A204.1 (cell line): ENCODE measurements around the gene PES1.
"Not testable (repeated sequence)": the region's sequence is repeated elsewhere in the genome, so short reads cannot be mapped to it uniquely, and the experiment has no call there.

ENCODE experiments used
- FAIRE-seq: peaks from 2 replicates; lab custom pipeline; 2012; peaks lifted over from hg19 to GRCh38; lab: Jason Lieb, UNC

The PES1 gene

DNA sequence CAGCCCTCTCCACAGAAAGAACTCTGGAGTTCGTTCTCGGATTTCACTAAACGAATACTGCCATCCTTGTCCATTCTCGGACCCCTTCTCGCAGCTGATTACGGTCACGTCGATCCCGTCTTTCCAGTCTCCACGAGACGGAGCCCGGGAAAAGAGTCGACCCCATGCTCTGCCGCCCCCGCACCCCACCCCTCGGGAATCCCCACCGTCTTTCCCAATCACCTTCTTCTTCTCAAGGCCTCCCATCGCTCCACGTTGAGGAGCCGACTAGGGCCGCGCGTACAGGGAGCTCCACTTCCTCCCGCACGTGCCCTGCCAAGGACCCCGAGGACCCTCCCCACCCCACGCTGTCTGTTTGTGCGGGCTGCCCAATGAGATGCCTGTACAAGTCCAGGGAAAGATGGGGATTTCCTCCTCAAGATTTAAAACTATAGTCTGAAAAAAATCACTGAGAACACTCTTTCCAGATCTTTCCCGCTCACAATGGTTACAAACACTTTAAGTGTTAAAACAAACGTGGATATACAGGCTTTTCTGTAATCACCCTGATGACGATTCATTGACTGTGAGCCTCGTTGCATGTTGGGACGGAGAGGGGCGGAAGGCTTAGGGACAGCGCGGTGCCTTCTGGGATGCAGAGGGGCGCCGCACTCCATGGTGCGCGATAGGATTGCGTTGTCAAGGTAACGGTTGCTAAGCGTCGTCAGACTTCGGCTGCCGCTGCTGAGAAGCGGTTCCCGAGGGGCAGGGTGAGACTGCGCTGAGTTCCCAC, at the start of gene PES1:
Gene PES1 (minus strand): TSS at position 323 of the 772 bp plus-strand sequence. CDS start 77 bp downstream, at position 246.
- peak; percentile 98 for FAIRE-seq

DNA sequence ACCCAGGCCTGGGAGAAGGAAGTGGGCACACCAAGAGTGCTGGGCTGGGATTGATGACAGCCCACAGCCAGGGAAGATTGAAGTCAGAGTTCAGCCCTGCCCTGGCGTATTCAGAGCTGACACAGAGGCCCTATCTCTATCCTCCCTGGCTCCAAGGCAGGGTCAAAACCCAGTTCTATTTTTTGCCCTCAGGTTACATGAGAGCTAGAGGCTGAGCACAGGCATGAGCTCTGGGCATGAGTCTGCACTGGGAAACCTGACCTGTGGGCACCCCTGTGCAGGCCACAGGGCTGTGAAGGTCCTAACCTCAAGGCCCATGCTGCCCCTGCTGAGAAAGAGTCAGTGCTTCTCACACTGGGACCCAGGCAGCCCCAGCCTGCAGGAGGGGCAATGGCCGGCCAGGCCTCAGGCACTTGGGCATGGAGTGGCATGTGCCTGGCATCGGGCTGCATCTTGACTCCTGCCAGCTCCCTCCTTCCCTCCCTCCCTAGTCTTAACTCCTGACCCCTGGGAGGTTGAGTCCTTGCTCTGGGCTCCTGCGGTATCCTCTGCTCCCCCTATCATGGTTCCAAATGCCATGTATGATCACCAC, 49.2 kb upstream of the PES1 start:
- FAIRE-seq, result no peak

DNA sequence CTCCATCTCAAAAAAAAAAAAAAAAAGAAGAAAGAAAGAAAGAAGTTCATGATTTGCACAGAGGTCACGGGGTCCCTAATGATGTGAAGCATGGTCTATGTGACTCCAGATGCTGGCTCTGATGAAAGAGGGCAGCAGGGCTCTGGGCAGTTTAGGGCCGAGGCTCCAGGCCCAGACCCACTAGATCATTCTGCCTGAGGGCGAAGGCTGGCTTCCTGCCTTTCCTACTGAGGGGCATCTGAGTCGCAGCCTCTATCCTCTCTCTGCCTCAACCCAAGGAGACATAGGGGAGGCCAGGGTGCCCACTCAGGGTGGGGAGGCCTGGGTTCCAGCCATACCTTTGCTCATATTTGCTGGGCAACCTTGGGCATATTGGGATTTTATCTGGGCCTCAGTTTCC, 48.7 kb upstream of the PES1 start:
- no peak for FAIRE-seq

DNA sequence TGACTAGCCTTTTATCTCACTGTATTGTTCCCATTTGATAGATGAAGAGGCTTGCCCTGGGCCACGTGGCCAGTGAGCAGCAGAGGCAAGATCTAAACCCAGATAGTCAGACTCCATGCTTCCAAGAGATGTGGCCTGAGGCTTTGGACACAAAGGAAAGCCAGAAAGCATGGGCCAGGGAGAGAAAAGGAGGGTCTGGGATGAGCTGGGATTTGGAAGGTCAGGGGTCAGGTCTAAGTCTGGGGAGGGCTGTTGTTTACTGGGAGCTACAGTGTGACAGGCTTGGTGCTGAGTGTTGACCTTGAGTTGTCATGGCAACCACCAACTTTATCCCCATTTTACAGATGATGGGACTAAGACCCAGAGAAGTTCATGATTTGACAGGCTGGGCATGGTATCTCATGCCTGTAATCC, 46.0 kb upstream of the PES1 start:
- no peak for FAIRE-seq

DNA sequence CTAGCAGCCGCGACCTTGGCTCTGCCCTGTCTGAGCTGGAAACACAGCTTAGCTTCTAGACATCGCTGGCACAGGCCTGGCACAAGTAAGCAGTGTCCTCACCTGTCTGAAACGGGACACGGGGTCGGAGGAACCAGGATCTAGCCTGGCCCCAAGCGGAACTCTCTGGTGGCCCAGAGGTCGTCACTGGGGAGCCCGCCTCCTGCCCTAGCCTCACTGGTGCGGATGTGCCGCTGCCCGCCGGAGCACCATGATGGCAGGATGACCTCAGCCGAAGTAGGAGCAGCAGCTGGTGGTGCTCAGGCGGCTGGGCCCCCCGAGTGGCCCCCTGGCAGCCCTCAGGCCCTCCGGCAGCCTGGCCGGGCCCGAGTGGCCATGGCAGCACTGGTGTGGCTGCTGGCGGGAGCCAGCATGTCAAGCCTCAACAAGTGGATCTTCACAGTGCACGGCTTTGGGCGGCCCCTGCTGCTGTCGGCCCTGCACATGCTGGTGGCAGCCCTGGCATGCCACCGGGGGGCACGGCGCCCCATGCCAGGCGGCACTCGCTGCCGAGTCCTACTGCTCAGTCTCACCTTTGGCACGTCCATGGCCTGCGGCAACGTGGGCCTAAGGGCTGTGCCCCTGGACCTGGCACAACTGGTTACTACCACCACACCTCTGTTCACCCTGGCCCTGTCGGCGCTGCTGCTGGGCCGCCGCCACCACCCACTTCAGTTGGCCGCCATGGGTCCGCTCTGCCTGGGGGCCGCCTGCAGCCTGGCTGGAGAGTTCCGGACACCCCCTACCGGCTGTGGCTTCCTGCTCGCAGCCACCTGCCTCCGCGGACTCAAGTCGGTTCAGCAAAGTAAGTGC, 44.7 kb upstream of the PES1 start:
- FAIRE-seq, result no peak

DNA sequence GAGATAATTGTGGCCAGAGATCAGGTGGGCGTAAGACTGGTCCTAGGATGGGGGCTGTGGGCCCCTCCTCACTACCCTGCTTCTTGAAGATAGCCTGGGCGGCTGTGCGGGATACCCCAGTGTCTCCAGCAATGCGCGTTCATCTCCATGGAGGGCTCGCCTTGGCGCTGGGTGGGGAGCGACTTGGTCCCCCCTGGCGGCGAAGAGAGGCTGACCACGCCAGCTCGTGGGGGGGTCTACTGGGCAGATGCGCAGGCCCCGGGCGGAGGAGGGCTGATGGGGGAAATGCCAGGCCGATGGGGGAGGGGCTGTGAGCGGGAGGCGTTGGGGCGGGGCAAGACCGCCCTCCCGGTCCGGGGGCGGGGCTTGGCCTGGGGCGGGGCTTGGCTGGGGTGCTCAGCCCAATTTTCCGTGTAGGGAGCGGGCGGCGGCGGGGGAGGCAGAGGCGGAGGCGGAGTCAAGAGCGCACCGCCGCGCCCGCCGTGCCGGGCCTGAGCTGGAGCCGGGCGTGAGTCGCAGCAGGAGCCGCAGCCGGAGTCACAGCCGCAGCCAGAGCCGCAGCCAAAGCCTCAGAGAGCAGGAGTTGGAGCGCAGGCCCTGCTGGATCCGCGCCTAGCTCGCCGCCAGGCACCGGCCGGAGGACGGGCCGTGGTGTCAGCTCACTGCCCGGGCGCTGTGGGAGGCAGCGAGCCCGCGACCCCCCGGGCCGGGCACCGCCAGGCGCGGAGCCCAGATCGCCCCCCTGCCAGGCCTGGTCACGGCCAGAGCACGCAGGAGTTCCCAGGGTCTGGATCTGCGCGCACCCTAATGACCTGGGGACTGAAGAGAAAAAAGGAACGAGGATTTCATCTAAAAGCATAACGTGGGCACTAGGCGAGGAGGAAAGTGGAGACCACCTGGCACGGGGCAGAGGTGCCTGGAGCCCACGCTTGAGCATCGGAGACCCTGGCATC, 43.8 kb upstream of the PES1 start, which contains the start of gene SLC35E4:
Gene SLC35E4 (plus strand): TSS at position 509 of the 953 bp plus-strand sequence. CDS start 670 bp downstream, outside the sequence.
- FAIRE-seq, result no peak

DNA sequence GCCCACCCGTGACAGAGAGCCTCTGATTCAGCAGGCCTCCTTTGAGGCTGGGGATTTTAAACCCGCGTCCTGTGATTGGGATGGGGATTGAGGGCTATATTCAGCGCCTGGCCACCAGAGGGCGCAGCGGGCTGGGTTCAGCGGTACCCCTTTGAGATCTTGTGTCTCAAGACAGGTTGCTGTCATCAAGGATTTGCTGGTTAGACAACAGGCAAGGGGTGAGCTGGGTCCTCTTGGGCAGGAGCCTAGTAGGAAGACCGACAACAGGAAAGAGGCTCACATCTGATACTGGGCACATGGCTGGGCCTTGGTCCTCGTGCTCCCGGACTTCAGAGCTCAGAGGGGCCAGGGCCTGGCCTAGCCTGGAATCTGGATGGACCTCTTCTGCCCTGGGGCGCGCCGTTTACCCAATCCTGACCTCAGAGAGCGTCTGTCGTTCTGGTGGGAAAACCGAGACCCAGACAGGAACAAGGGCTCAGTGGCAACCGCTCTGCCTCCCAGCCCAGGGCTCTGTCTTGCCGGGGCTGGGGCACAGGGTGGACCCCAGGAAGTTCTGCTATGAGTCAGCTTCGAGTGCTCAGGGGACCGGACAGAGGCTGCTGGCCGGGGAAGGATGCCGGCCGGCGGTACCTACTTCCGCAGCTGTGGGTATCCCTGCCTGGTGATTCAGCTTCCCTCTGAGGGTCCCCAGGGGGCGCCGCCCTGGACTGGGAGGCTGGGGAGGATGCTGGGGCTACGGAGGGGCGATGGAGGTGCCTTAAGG, 42.9 kb upstream of the PES1 start:
- FAIRE-seq, result no peak

DNA sequence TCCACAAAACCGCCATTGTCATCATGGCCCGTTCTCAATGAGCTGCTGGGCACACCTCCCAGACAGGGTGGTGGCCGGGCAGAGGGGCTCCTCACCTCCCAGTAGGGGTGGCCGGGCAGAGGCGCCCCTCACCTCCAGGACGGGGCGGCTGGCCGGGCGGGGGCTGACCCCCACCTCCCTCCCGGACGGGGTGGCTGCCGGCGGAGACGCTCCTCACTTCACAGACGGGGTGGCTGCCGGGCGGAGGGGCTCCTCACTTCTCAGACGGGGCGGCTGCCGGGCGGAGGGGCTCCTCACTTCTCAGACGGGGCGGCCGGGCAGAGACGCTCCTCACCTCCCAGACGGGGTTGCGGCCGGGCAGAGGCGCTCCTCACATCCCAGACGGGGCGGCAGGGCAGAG, 39.8 kb upstream of the PES1 start:
- not testable (repeated sequence) for FAIRE-seq

DNA sequence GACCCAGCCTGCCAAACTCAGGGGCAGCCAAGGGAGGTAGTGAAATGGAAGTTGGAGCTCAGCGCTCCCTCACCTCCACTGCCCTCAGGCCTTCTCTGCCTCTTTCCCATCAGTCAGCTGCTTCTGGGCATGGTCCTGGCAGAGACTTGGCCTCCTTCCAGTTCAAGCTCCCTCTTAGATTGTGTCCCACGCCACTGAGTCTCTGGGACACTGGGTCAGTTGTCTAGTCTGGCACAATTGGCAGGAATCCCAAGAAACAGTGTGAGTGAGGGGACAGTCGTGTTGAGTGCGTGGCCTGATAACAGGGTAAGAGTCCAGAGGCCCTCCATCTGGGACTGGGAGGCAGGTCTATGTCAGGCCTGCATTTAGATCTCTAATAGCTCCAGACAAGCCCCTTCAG, 36.8 kb upstream of the PES1 start:
- no peak for FAIRE-seq

DNA sequence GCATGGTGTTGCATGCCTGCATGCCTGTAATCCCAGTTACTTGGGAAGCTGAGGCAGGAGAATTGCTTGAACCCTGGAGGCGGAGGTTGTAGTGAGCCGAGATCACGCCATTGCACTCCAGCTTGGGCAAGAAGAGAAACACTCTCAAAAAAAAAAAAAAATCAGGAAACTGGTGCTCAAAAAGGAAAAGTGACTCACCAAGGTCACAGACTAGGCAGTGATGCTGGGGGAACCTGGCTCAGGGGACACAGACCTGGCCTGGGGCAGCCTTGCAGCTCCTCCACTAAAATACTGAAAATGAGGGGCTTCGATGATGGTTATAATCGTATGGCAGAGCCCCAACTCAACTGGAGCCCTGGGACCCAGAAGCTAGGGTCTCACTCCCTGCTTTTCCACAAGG, 35.8 kb upstream of the PES1 start:
- no peak for FAIRE-seq

DNA sequence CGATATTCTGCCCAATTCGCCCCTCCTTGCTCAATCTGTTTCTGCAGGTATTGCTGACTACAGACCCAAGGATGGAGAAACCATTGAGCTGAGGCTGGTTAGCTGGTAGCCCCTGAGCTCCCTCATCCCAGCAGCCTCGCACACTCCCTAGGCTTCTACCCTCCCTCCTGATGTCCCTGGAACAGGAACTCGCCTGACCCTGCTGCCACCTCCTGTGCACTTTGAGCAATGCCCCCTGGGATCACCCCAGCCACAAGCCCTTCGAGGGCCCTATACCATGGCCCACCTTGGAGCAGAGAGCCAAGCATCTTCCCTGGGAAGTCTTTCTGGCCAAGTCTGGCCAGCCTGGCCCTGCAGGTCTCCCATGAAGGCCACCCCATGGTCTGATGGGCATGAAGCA, 34.7 kb upstream of the PES1 start:
- no peak for FAIRE-seq

DNA sequence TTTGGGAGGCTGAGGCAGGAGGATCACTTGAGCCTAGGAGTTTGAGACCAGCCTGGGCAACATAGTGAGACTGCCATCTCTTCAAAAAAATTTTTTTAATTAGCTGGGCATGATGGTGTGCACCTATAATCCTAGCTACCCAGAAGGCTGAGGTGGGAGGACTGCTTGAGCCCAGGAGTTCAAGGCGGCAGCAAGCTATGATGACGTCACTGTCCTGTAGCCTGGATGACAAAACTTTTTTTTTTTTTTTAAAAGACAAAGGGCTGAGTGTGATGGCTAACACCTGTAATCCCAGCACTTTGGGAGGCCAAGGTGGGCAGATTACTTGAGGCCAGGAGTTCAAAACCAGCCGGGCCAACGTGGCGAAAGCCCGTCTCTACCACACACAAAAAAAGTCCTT, 28.2 kb upstream of the PES1 start:
- FAIRE-seq, result not testable (repeated sequence)

DNA sequence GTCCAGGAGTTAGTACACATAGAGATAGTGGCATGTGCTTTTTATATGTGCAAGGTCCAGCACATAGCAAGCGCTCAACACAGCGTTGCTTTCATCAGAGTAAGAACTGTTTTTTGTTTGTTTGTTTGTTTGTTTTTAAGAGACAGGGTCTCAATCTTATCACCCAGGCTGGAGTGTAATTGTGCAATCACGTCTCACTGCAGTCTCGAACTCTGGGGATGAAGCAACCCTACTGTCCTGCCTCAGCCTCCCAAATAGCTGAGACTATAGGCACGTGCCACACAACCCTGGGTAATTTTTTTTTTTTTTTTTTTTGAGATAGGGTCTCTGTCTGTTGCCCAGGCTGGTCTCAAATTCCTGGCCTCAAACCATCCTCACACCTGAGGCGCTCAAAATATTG, 26.1 kb upstream of the PES1 start:
- no peak for FAIRE-seq

DNA sequence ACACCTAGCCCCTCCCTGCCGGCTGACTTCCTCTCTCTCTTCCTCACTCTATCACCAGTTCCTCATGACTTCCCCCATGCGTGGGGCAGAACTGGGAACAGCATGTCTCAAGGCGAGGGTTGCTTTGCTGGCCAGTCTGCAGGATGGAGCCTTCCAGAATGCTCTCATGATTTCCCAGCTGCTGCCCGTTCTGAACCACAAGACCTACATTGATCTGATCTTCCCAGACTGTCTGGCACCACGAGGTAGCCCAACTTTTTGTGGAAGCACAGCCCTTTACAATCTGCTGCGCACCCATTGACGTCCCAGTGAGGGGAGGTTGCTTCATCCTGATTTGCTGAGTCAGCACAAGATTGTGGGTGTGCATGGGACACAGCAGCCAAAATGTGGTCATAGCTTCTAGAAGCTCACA, 23.8 kb upstream of the PES1 start:
- FAIRE-seq, result no peak

DNA sequence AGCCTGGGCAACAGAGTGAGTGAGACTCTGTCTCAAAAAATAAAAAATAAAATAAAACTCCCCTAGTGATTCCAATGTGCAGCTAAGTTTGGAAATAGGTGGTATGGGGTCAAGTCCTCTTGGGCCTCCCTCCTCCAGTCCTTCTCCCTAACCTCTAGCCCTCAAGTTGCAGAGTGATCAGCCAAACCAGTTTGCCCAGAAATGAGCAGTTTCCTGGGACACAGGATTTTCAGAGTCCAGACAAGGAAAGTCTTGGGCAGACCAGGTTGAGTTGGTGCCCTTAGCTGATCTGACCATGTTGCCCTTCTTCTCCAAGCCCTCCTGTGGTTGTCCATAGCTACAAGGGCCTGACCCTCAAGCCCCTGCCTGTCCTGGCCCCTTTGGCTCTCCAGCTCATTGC, 23.2 kb upstream of the PES1 start:
- FAIRE-seq, result no peak

DNA sequence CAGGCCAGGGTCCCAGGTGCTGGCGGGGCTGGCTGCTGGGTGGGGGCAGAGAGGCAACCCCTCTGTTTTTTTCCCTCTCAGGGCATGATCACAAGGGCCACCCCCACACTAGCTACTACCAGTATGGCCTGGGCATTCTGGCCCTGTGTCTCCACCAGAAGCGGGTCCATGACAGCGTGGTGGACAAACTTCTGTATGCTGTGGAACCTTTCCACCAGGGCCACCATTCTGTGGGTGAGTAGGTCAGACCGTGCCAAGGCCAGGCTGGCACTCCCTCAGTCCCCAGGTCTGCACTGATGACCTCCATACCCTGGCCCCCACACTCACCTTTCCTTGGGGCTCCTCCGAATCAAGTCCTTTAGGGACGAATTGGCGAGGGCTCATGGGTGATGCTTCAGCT, 22.6 kb upstream of the PES1 start:
- no peak for FAIRE-seq

DNA sequence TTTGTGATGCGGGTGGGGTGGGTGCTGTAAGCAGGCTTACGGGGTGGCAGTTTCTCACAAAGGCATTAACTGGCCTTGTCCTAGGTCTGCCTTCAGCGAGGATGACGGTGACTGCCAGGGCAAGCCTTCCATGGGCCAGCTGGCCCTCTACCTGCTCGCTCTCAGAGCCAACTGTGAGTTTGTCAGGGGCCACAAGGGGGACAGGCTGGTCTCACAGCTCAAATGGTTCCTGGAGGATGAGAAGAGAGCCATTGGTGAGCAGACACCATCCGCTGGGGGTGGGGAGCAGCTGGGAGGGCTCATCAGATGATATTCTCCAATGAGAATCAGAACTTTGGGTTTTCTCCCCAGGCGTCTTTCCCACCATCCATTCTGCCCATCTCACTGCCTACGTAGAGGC, 21.1 kb upstream of the PES1 start:
- FAIRE-seq, result no peak

DNA sequence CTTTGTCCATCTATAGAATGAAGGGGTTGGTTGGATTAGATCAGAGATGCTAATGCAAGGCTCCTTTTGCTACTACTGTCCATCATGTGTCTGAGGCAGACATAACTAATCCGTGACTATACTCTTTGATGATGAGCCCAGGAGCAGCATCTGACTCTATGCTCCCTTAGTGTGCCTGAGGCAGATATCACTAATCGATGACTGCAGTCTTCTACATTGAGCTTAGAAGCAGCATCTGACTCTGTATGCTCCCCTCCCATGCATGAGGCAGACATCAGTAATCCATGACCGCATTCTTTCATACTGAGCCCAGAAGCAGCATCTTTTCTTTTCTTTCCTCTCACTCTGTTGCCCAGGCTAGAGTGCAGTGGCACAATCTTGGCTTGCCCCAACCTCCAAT, 19.5 kb upstream of the PES1 start:
- no peak for FAIRE-seq

DNA sequence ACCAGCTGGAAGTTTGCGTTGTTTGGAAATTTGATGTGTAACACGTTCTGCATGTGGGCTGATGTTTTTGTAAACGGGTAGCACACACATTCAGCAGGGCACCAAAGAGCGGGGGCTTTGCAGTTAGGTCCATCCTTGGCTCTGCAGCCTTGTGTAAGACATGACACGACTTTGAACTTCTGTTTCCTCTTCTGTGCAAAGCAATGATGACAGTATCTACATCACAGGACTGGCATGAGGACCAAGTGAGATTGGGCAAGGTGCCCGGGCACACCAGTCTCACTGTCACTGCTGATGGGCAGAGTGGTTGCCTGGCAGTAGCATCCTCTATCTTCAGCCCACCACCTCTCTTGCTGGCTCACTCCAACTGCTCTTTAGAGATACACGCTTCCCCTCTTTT, 18.6 kb upstream of the PES1 start:
- FAIRE-seq, result no peak

DNA sequence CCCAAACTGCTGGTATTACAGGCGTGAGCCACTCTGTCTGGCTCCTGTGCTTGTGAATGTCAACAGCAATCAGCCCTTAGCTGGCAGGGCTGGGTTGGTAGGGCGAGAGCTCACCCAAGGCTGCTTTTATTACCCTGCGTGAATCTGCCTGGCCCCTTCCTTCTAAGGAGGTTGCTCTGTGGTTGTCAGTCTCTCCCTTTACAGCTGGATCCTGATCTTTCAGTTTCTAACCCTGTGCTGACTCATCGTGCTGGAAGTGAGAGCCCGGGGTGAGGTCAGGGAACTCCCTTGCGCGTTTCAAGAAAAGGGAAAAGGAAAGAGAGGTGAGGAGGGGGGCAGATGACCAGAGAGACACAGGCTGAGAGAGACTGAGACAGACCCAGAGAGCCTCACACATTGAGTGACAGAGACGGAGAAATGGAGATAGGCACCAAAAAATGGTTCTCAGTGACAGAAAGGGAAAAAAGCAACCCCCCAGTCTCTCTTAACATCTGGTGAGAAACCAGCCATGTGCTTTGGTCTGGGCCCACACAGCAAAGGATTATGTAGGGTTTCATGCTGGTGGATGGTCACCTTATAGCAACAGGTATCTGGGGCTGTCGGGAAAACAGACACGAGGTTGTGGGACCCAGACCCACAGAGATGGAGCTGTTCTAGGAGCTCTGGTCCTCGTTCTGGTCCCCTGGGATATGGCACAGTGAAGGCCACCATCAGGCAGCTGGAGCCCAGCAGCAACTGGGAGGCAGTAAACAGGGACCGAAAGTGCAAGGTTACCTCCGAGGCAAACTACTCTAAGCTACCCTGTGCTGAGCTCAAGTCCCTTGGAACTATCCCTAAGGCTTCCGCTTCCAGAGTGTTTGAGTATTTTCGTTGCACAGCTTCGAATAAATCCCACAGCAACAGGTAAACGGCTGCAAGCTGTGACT, 17.8 kb upstream of the PES1 start:
- FAIRE-seq, result no peak
